Gastroesophageal sphincter (tissue), 4 donors: ENCODE results near the gene ADGRG3. TPM values are rescaled to one million over a fixed set of nuclear protein-coding genes. Genes with fewer than 3 reads are reported as not detected.

Experiments
- ATAC-seq: fragments of 150-250 bp; one replicate; pipeline ENCODE4 v1.9.1; 2016; ENCODE audit warnings: mild to moderate bottlenecking, moderate library complexity
- H3K27ac ChIP-seq, 4 donors: fragments of 200-600 bp; sonication (generic) in 3 of 4; 1 replicate in 3 of 4; 2 replicates in 1 of 4; pipeline ENCODE4 v1.5.1; 2016 to 2019
- H3K27me3 ChIP-seq: fragments of 200-600 bp; sonication (generic); one replicate; pipeline ENCODE4 v1.5.1; 2019
- H3K36me3 ChIP-seq, 2 donors: fragments of 200-600 bp; sonication (generic); one replicate each; pipeline ENCODE4 v1.5.1; 2019; ENCODE audit warnings: control low read depth in 1 of 2
- H3K4me1 ChIP-seq, 3 donors: fragments of 200-600 bp; sonication (generic); 1 replicate in 2 of 3; 2 replicates in 1 of 3; pipeline ENCODE4 v1.5.1; 2016 to 2019; ENCODE audit warnings: control low read depth in 2 of 3
- H3K4me3 ChIP-seq, 2 donors: fragments of 200-600 bp; sonication (generic); one replicate each; pipeline ENCODE4 v1.5.1; 2019; ENCODE audit warnings: mild to moderate bottlenecking in 1 of 2, moderate library complexity in 1 of 2
- H3K9me3 ChIP-seq, 3 donors: fragments of 200-600 bp; sonication (generic); one replicate each; pipeline ENCODE4 v1.5.1; 2017 to 2019; ENCODE audit warnings: control low read depth in 2 of 3
- EP300 ChIP-seq: sonication (generic); formaldehyde crosslinking; IDR thresholded peaks from one replicate; pipeline ENCODE4 v1.6.1; 2017; ENCODE audit warnings: antibody characterized with exemption, mild to moderate bottlenecking
- POLR2A ChIP-seq, 2 donors: fragments of 450-650 bp; IDR thresholded peaks; one replicate each; pipeline ENCODE4 v1.6.1; 2017; ENCODE audit warnings: antibody characterized with exemption in 2 of 2, mild to moderate bottlenecking in 2 of 2, moderate library complexity in 1 of 2
- POLR2AphosphoS5 ChIP-seq: sonication (generic); formaldehyde crosslinking; IDR thresholded peaks from one replicate; pipeline ENCODE4 v1.6.1; 2017; ENCODE audit warnings: antibody characterized with exemption
- WGBS, 2 donors: methylation state at CpG; one replicate each; pipeline ENCODE4 v1.1.5; 2018; ENCODE audit warnings: low coverage in 1 of 2; 5-methylcytosine and 5-hydroxymethylcytosine counted together
- total RNA-seq, 4 donors: library from RNA; depleted of rRNA; stranded (reverse); fragments of >200 nt; gene quantifications; one replicate each; pipeline ENCODE4 v1.1.0, GENCODE V29; 2016
- TF ChIP-seq, protein P1 (sequence below), 4 experiments: fragments of 200-600 bp in 2 of 4; fragments of 450-650 bp in 2 of 4; sonication (generic) in 1 of 4; IDR thresholded peaks; one replicate each; pipeline ENCODE4 v1.5.1; 2017 to 2019; ENCODE audit warnings: antibody characterized with exemption in 4 of 4, mild to moderate bottlenecking in 2 of 4, moderate library complexity in 2 of 4

Gene ADGRG3
- total RNA-seq, 4 donors from 2014 or later, result 0.31 to 7.4 (median 2.2) TPM

GRCh38 chr16:57637020-57637419 is 31.1 kb upstream of the ADGRG3 start:
- peak; percentile 32 for ATAC-seq
- peaks cover 35% of the 10 kb centered on the region for H3K27me3 ChIP-seq
- no peaks in the 10 kb centered on the region for H3K36me3 ChIP-seq
- peak overlapping the region in 3 of 4 donors; percentile 54 to 65 (median 64) for H3K27ac ChIP-seq
- H3K4me3 ChIP-seq, result no peak overlapping the region
- H3K4me1 ChIP-seq, result peaks cover 0 to 55% (median 11%) of the 10 kb centered on the region in 3 donors
- TF ChIP-seq POLR2AphosphoS5 (no peak), POLR2A (IDR thresholded peaks at IDR 0.05) (no peak), EP300 (no peak)
- TF ChIP-seq, protein P1, sequence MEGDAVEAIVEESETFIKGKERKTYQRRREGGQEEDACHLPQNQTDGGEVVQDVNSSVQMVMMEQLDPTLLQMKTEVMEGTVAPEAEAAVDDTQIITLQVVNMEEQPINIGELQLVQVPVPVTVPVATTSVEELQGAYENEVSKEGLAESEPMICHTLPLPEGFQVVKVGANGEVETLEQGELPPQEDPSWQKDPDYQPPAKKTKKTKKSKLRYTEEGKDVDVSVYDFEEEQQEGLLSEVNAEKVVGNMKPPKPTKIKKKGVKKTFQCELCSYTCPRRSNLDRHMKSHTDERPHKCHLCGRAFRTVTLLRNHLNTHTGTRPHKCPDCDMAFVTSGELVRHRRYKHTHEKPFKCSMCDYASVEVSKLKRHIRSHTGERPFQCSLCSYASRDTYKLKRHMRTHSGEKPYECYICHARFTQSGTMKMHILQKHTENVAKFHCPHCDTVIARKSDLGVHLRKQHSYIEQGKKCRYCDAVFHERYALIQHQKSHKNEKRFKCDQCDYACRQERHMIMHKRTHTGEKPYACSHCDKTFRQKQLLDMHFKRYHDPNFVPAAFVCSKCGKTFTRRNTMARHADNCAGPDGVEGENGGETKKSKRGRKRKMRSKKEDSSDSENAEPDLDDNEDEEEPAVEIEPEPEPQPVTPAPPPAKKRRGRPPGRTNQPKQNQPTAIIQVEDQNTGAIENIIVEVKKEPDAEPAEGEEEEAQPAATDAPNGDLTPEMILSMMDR (IDR thresholded peaks at IDR 0.05), result no peak
- no peaks in the 10 kb centered on the region for H3K9me3 ChIP-seq
- 51 to 93% methylated on average over 5 to 6 of the region's 8 CpGs for WGBS, 2 donors

GRCh38 chr16:57637424-57637823 is 30.7 kb upstream of the ADGRG3 start:
- Histone ChIP-seq H3K9me3 (no peaks in the 10 kb centered on the region), H3K36me3 (no peaks in the 10 kb centered on the region), H3K4me3 (no peak overlapping the region), H3K27ac (peak overlapping the region in 3 of 4 donors; percentile 54 to 65 (median 64)), H3K4me1 (peaks cover 0 to 51% (median 11%) of the 10 kb centered on the region in 3 donors), H3K27me3 (peaks cover 35% of the 10 kb centered on the region)
- peak; percentile 38 for ATAC-seq
- 0 to 60% methylated on average over 1 to 2 of the region's 8 CpGs for WGBS, 2 donors
- no peak for TF ChIP-seq POLR2AphosphoS5
- no peak for TF ChIP-seq EP300
- TF ChIP-seq POLR2A (IDR thresholded peaks at IDR 0.05), result no peak
- TF ChIP-seq, protein P1 (IDR thresholded peaks at IDR 0.05), result no peak

DNA sequence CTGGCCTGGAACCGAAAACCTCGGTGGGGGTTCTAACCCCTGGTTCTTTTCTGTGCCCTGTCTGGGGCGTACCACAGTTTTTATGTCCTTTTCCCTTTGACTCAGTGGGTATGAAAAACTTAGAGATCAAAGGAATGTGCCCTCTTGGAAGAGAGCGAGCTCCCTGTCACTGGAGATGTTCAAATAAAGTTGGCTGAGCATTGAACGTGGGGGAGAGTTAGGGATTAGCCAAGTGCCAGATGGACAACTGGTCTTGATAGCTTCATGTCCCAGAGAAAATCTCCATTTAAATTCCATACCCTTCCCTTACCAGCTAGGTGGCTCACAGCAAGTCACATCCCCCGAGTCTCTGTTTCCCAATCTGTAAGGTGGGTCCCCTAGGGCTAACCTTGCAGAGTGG is 30.1 kb upstream of the ADGRG3 start:
- no peak for TF ChIP-seq POLR2A (IDR thresholded peaks at IDR 0.05)
- TF ChIP-seq EP300, result no peak
- no peak for TF ChIP-seq POLR2AphosphoS5
- TF ChIP-seq, protein P1 (IDR thresholded peaks at IDR 0.05), result no peak
- Histone ChIP-seq H3K9me3 (no peaks in the 10 kb centered on the region), H3K27me3 (peaks cover 35% of the 10 kb centered on the region), H3K4me3 (no peak overlapping the region), H3K4me1 (peaks cover 0 to 51% (median 11%) of the 10 kb centered on the region in 3 donors), H3K27ac (peak overlapping the region in 3 of 4 donors; percentile 54 to 65 (median 64)), H3K36me3 (no peaks in the 10 kb centered on the region)
- 80 to 84% methylated on average over 1 to 3 of the region's 6 CpGs for WGBS, 2 donors
- ATAC-seq, result no peak

- H3K4me1 ChIP-seq, result peaks cover 0 to 55% (median 11%) of the 10 kb centered on the region in 3 donors
- TF ChIP-seq, protein P1 (IDR thresholded peaks at IDR 0.05), result no peak
- TF ChIP-seq POLR2A (IDR thresholded peaks at IDR 0.05), result no peak
- H3K4me3 ChIP-seq, result no peak overlapping the region
- peaks cover 33% of the 10 kb centered on the region for H3K27me3 ChIP-seq
- WGBS, 2 donors, result 40% methylated on average over 1 of the region's 2 CpGs; no CpG with 5 or more reads in 1 of the 2 donors
- H3K36me3 ChIP-seq, result no peaks in the 10 kb centered on the region
- no peaks in the 10 kb centered on the region for H3K9me3 ChIP-seq
- ATAC-seq, result no peak
- H3K27ac ChIP-seq, result peak overlapping the region in 3 of 4 donors; percentile 41 to 65 (median 64)
Observed at GRCh38 chr16:57638381-57638780, 29.7 kb upstream of the ADGRG3 start.

DNA sequence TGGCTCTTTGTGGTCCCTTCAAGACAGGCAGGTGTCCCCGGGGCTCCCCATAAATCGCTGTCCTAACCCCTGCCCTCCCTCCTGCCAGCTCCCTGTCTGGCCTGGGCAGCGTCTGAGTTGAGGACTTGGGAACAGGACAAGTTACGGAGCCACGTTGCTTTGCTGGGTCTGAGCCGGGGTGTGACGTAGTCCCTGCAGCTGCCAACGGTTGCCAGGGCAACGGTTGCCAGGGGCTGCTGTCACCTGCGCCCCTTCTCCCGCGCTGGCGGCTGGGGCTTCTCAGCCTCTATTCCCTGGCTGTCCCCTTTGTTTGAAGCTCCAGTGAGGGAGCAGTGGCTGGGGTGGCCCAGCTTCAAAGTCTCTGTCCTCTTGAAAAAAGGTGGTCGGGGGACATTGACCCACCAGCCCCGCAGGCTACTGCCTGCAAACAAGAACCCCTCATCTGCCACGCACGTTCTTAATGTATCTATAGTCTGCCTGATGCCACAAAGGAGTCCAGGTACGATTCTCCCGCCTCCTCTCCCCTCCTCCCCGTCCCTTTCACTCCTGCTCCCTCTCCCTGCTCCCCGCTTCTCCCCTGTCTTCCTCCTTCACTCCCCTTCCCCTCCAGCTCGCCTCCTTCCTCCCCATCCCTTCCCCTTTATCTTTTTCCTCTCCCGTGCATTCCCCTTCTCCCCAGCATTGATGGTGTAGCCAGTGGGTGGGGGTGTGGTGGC is 28.8 kb upstream of the ADGRG3 start:
- peaks cover 24% of the 10 kb centered on the region for H3K27me3 ChIP-seq
- 20 to 59% methylated on average over 3 to 10 of the region's 23 CpGs for WGBS, 2 donors
- peaks cover 0 to 60% (median 11%) of the 10 kb centered on the region in 3 donors for H3K4me1 ChIP-seq
- H3K4me3 ChIP-seq, result no peak overlapping the region
- no peak for ATAC-seq
- H3K27ac ChIP-seq, result peak overlapping the region in 3 of 4 donors; percentile 37 to 65 (median 41)
- no peaks in the 10 kb centered on the region for H3K9me3 ChIP-seq
- no peaks in the 10 kb centered on the region for H3K36me3 ChIP-seq
- no peak for TF ChIP-seq POLR2A (IDR thresholded peaks at IDR 0.05)
- TF ChIP-seq POLR2AphosphoS5, result no peak
- TF ChIP-seq EP300, result no peak
- TF ChIP-seq, protein P1 (IDR thresholded peaks at IDR 0.05), result no peak
